ENCODE data around the gene SCO1.
"Not testable (repeated sequence)": the region's sequence is repeated elsewhere in the genome, so short reads cannot be mapped to it uniquely, and the experiment has no call there.

SCO1 gene

GRCh38 chr17:10725262-10725661 is 27.9 kb upstream of the SCO1 start:
- no peak for DNase-seq

DNA sequence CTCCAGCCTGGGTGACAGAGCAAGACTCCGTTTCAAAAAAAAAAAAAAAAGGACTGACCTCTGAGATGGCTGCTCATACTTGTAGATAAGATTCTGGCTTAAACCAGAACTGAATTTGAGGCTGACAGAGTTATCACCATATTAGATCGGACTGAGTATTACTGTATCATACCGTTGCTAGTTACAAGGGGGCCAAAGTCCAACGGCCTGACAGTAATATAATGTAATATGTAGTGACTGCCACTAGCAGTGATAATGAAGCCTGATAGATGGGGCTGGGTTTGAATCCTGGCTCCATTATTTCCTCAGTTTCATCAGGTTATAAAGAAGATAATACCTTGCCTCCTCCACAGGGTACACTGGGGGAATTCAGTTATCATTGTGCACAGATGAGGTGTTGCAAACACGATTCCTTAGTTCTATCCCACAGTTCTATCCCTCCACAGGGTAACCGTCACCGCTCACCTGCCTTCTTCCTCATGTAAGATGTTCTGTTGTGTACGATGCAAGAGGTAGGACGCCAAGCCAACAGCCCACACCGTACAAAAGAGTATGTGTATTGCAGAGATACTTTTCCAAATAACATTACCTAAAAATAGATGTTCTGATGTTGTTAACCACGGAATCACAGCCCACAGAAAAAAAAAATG is 27.3 kb upstream of the SCO1 start:
- no peak for DNase-seq

- DNase-seq = no peak
These were observed 21.2 kb upstream of the SCO1 start for GRCh38 chr17:10718547-10718946.

DNA sequence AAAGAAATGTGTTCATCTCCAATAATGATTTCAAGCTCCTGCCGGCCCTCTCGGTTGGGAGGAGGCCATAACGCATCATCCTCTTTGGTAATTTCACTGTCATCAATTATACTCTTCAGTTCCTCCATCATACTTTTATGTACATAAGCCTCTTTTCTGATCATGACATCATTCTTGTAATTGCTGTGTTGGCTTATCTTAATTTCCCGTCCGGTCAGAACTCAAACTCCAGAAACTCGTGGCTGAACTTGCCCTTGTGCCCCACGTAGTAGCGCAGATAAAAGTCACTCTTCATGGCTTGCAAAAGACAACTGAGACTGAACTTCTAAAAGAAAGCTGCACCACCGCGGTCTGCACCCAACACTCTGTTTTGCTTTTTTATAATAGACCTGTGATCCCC is 18.9 kb upstream of the SCO1 start:
- DNase-seq = no peak

DNA sequence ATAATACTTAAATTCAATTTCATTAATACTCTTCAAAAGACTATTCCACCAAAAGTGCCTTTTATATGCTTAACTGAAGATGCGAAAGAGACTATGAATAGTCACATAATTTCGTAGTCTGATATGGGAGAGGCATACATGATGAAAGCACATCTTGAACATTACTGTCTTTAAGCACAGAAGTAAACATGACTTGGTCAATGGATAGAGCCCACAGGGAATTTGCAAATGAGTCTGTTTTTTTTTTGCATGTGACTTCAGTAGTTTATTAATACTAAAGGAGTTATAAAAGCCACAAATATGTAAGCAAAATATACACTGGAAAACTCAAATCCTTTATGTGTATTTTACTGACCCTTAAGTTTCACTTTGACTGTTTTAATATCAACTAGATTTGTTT is 16.0 kb upstream of the SCO1 start:
- no peak for DNase-seq

- DNase-seq = no peak
These were observed 8.4 kb upstream of the SCO1 start for GRCh38 chr17:10705727-10706126.

GRCh38 chr17:10702574-10702973 is 5.2 kb upstream of the SCO1 start:
- no peak for DNase-seq

- DNase-seq = no peak
These were observed 2.5 kb upstream of the SCO1 start for GRCh38 chr17:10699856-10700255.

DNA sequence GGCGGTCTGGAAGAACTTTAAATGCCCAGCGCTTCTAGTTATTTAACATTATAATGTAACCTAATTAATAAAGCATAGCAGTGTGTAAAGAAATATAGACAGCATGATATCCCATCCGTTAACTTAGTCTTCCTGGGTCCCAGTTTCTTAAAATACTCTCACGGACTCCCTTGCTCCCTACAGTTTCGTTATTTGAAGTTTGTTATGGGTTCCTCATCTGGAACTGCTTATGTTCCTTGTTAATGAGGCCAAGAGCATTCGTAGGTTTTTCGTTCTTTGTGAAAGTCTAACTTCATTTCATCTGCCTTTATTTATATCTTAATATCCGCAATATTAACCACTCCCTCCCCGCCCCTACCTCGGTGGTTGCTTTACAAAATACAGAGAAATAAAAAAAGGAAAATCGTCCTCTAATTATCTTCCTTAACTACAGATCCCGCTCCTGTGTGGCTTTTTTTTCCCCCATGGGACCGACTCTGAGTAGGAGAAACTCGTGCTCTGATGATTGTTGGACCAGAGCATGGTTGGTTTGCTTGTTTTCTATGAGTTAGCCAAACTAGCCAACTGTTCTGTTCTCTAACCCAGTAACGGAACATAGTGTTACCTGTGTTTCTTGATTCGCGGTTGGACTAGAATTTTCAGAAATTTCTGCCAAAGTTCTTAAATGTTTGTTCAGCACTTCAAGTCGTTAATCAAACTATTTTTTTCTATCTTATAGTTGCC is 924 bp upstream of the SCO1 start:
- DNase-seq = peak; percentile 9

- DNase-seq = not testable (repeated sequence)
These were observed 1.4 kb downstream of the SCO1 start for GRCh38 chr17:10695875-10696407.

DNA sequence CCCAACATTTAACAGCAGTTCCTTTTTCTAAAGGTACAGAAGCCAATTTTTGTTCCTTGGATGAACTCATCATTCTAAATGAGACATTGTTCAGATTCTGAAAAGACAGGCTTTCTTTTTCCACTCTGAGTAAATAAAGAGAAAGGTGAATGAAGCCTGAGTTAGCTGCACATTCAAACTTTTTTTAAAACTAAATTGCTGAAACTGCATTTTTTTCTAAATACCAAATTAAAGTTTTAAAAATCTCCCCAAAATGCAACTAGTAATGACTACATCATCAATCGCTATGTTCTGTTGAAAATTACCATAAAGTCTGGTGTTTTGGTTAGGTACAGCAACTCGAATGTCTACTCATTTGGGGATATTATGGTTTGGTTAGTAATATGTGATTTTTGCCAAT is 9.8 kb downstream of the SCO1 start:
- DNase-seq = no peak

DNA sequence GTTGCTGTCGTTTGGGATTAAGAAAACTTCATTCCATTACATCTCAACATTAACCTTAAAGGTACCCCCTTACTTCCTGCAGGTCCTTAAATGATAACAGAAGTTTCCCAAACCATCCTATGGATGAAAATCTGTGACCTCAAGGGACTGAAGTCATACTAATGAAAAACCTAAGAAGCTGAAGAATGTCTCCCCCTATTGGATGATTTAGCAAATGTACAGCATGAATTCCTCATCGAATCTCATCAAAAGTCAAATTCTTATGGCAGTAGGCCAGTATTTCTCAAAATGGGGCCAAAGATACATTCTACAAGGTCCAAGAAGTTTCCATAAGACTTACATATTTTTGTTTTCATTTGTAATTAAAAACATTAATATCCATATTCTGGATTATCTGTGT is 13.5 kb downstream of the SCO1 start:
- no peak for DNase-seq

- DNase-seq = no peak
These were observed 15.4 kb downstream of the SCO1 start for GRCh38 chr17:10681866-10682446.

- DNase-seq = no peak
These were observed 22.6 kb downstream of the SCO1 start for GRCh38 chr17:10674704-10675103.

- DNase-seq = no peak
These were observed 24.0 kb downstream of the SCO1 start for GRCh38 chr17:10673312-10673711.

DNA sequence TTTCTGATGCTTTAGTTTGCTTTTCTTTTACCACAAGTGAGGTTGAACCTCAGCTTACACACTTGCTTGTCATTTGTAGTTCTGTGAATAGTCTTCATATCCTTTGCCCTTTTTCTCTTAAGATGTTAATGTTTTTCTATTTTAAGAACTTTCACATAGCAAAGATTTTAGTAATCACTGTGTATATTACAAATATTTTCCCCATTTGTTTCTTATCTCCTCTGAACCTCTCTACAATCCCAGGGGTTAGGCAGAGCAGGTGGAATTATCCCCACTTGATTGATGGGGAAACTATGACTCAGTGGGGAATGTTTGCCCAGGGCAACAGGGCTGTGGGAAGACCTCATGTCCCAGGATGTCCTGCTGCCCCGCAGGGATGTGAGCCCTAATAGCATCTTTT is 28.6 kb downstream of the SCO1 start:
- no peak for DNase-seq

DNA sequence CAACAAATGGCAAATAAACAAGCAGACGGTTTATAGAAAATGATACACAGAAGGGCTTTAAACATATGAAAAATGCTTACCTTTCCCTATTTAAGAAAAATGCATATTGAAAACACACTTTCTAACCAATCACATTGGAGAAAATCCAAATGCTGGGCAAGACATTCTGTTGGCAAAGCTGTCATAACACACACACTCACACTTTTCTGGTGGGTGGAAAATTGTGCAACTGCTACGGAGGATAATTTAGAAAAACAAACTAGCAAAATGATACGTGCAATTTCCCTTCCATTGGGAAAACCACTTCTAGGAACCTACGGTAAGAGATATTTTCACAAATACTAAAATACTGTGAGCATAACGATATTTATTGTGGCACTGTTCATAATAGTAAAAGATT is 30.4 kb downstream of the SCO1 start:
- no peak for DNase-seq

GRCh38 chr17:10664571-10664970 is 32.8 kb downstream of the SCO1 start:
- DNase-seq = no peak

- no peak for DNase-seq
These were observed 34.1 kb downstream of the SCO1 start for GRCh38 chr17:10663231-10663630.

DNA sequence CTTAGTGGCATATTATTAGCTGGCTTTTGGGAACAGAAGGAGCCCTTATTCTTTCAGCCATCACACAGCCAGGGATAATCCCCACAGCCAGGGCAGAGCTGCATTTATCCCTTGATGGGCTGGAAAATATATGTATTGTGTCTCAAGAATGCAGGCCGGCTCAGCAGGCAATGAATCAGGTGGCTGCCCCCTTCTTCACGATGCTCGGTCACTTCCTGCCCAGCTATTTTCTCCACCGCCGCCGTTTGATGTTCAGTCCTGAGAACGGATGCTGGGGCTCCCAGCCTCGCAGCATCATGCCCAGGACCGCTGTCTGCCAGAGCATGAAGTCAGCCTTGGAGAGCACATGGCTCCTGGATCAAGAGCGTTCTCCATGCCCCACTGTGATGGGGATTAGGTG is 35.9 kb downstream of the SCO1 start:
- no peak for DNase-seq

DNA sequence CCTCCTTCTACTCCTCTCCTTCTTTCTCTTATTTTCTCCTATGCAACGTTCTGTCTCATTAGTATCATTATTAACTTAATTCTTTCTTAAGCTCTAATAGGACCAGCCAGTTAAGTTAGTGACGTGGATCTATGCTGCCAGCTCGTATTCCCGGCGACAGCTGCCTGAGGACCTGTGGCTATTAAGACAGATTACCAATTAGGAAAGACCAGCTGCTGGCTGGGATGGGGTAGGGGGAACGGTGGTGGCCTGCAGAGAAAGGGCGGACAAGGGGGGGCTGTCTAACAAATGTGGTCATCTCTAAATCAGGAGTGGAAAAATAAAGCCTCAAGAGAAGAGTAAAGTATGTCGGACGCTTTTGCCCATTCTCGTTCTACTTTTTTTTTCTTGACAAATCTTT is 39.5 kb downstream of the SCO1 start:
- DNase-seq = no peak

DNA sequence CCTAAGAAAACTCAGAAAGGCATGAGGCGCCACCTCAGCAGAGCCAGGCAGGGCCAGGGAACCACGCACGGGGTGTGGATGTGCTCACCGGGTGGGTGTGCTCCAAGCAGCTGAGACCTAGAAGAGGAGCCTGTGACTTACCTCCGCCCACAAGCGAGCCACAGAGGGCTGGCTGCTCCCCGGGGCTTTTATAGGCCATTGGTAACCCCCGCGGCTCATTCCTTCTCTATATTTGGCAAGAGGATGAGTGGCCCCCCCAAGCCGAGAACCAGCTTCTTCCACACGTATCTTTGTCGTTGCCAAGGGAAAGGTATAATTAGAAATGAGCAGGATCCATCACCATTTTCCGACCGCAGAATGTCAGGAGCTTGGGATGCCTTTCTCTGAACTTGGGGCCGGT is 40.2 kb downstream of the SCO1 start, which contains the start of gene MYH3:
TSS of gene MYH3 (minus strand) at position 162 of the 400 bp plus-strand sequence. CDS start 2,245 bp downstream, outside the sequence.
- no peak for DNase-seq

- no peak for DNase-seq
These were observed 43.3 kb downstream of the SCO1 start for GRCh38 chr17:10653987-10654386.

DNA sequence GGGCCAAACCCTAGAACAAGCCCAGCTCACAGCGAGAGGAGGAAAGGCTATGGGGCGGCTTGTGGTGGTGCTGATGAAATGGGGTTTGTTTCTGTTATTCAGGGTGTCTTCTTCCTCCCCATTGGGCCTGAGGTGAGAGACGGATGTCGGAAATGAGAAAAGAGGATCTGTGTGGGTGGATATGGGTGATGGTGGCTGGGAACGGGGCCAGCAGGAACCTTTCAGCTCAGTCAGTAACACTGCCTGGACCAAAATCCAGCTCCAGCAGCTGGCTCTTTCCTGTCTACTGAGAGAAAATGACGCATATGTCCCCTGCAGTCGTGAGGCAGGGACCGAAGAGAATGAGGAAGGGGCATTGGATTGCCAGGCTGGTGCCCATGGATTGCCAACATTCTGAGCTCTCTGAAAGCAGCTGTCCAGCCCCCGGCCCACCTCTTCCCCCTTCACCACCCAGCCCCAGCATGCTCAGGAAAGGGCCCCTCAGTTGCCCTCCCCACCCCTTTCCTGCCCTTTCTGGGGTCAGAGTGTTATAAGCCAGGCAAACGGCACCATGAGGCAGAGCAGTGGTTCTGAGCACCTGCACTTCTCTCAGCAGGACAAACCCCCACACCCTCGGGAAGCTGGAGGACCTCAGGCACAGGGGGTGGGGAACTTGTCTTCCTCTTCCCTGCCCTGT is 44.2 kb downstream of the SCO1 start:
- DNase-seq = no peak

All from NCI-H146 (cell line).